ENCODE measurements around the gene ANKIB1.
"Not testable (repeated sequence)": the region's sequence is repeated elsewhere in the genome, so short reads cannot be mapped to it uniquely, and the experiment has no call there.

DNA sequence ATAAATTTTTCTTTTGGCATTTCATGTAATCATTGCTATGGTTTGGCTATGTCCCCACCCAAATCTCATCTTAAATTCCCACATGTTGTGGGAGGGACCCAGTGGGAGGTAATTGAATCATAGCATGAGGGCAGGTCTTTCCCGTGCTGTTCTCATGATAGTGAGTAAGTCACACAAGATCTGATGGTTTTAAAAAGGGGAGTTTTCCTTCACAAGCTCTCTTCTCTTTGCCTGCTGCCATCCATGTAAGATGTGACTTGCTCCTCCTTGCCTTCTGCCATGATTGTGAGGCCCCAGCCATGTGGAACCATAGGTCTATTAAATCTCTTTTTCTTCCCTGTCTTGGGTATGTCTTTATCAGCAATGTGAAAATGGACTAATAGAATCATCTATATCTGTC lies 9.0 kb downstream of the ANKIB1 start:
- not testable (repeated sequence) for TF ChIP-seq EZH2 (IDR thresholded peaks at IDR 0.05; ENCODE audit: borderline replicate concordance, insufficient read depth, low read depth, low read length, poor library complexity, severe bottlenecking)
- TF ChIP-seq, protein P1, sequence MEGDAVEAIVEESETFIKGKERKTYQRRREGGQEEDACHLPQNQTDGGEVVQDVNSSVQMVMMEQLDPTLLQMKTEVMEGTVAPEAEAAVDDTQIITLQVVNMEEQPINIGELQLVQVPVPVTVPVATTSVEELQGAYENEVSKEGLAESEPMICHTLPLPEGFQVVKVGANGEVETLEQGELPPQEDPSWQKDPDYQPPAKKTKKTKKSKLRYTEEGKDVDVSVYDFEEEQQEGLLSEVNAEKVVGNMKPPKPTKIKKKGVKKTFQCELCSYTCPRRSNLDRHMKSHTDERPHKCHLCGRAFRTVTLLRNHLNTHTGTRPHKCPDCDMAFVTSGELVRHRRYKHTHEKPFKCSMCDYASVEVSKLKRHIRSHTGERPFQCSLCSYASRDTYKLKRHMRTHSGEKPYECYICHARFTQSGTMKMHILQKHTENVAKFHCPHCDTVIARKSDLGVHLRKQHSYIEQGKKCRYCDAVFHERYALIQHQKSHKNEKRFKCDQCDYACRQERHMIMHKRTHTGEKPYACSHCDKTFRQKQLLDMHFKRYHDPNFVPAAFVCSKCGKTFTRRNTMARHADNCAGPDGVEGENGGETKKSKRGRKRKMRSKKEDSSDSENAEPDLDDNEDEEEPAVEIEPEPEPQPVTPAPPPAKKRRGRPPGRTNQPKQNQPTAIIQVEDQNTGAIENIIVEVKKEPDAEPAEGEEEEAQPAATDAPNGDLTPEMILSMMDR (IDR thresholded peaks at IDR 0.05) = not testable (repeated sequence)
